H1 (cell line): ENCODE results near the gene CDKN2B.

Source experiments
- CHD1 ChIP-seq: IDR thresholded peaks from 2 replicates; pipeline ENCODE4 v1.6.1; 2012; ENCODE audit warnings: low read depth, low read length, improper control_type of control experiment
- CREB1 ChIP-seq: IDR thresholded peaks from 2 replicates; pipeline ENCODE4 v1.6.1; 2012; ENCODE audit warnings: inconsistent platforms
- CTCF ChIP-seq, 3 experiments: IDR thresholded peaks; 1 replicate in 2 of 3; 2 replicates in 1 of 3; pipeline versions ENCODE4 v1.5.1 to v1.6.1; 2011; ENCODE audit warnings: low read length in 3 of 3, mild to moderate bottlenecking in 3 of 3, inconsistent platforms in 2 of 3, low read depth in 1 of 3, moderate library complexity in 1 of 3; ENCODE audit not compliant: insufficient read depth in 1 of 3; ENCODE audit errors: control extremely low read depth in 1 of 3
- PHF8 ChIP-seq: fragments of 200-600 bp; sonication (generic); conservative IDR thresholded peaks from 2 replicates; pipeline ENCODE4 v1.7.1; 2012; ENCODE audit warnings: low read depth, mild to moderate bottlenecking, inconsistent platforms, low read length, moderate library complexity
- RAD21 ChIP-seq, 2 experiments: IDR thresholded peaks in 1 of 2; conservative IDR thresholded peaks in 1 of 2; 2 replicates each; pipeline ENCODE4 v1.6.1; 2011; ENCODE audit warnings: low read depth in 2 of 2, low read length in 2 of 2, improper control_type of control experiment in 1 of 2, inconsistent platforms in 1 of 2, mild to moderate bottlenecking in 1 of 2, moderate library complexity in 1 of 2
- SP4 ChIP-seq: IDR thresholded peaks from 2 replicates; pipeline ENCODE4 v1.6.1; 2012; ENCODE audit warnings: low read length, inconsistent platforms
- TAF1 ChIP-seq: IDR thresholded peaks from 2 replicates; pipeline ENCODE4 v1.6.1; 2011; ENCODE audit warnings: mild to moderate bottlenecking, low read depth, low read length
- TBP ChIP-seq: IDR thresholded peaks from 2 replicates; pipeline ENCODE4 v1.6.1; 2011; ENCODE audit warnings: low read depth, low read length, improper control_type of control experiment
- TF ChIP-seq, protein P1 (sequence below): IDR thresholded peaks from 2 replicates; pipeline ENCODE4 v1.6.1; 2012; ENCODE audit warnings: inconsistent platforms

DNA sequence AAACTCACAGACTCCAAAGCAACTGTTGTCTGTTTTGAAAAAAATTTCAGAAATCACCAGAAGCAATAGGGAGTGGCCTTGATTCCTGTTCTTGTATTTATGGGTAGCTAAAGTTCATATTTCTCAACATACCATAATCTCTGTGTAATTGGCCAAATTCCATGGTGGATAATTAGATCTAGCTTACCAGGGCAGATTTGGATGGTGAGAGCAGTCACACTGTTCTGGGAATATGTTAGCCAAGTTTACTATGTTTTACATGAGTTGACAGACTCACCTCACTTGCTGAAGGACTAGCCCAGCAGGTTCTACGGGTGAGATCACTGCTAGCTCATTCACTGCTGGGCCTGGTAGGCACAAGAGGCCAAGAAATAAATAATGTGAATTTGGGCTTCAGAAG, 32.7 kb upstream of the CDKN2B start:
- no peak for TF ChIP-seq RAD21 (IDR thresholded peaks at IDR 0.05 in 1 of 2, conservative IDR thresholded peaks at IDR 0.05 in 1 of 2; ENCODE audit: low read depth in 2 of 2, low read length in 2 of 2)
- no peak for TF ChIP-seq CHD1
- no peak for TF ChIP-seq TAF1
- TF ChIP-seq, protein P1, sequence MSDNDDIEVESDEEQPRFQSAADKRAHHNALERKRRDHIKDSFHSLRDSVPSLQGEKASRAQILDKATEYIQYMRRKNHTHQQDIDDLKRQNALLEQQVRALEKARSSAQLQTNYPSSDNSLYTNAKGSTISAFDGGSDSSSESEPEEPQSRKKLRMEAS, result no peak
- no peak for TF ChIP-seq CREB1
- TF ChIP-seq CTCF (IDR thresholded peaks at IDR 0.05; ENCODE audit: control extremely low read depth in 1 of 3, insufficient read depth in 1 of 3, low read depth in 1 of 3, low read length in 3 of 3), result no peak
- no peak for TF ChIP-seq TBP
- no peak for TF ChIP-seq PHF8
- TF ChIP-seq SP4, result no peak
